Glutamatergic neuron (in vitro differentiated cells): ENCODE data around the gene CFTR. TPM values are rescaled to one million over a fixed set of nuclear protein-coding genes. Genes with fewer than 3 reads are reported as not detected.

Source experiments
- DNase-seq: peaks from one replicate; pipeline ENCODE4 v3.0.0; 2022
- H3K27ac Mint-ChIP-seq: one replicate; pipeline ENCODE4 v1.8.0; 2020; ENCODE audit warnings: mild to moderate bottlenecking, mixed read lengths, inconsistent platforms; ENCODE audit not compliant: unreplicated experiment
- H3K27me3 Mint-ChIP-seq: one replicate; pipeline ENCODE4 v1.8.0; 2020; ENCODE audit warnings: mild to moderate bottlenecking, moderate library complexity, mixed read lengths, inconsistent platforms; ENCODE audit not compliant: unreplicated experiment
- H3K36me3 Mint-ChIP-seq: one replicate; pipeline ENCODE4 v1.8.0; 2020; ENCODE audit warnings: mild to moderate bottlenecking, mixed read lengths, inconsistent platforms; ENCODE audit not compliant: unreplicated experiment
- H3K4me1 Mint-ChIP-seq: one replicate; pipeline ENCODE4 v1.8.0; 2020; ENCODE audit warnings: mild to moderate bottlenecking, low read depth, mixed read lengths, inconsistent platforms; ENCODE audit not compliant: unreplicated experiment
- H3K4me3 Mint-ChIP-seq: one replicate; pipeline ENCODE4 v1.8.0; 2020; ENCODE audit warnings: mild to moderate bottlenecking, mixed read lengths, inconsistent platforms; ENCODE audit not compliant: unreplicated experiment
- H3K9me3 Mint-ChIP-seq: one replicate; pipeline ENCODE4 v1.8.0; 2020; ENCODE audit warnings: mild to moderate bottlenecking, moderate library complexity, mixed read lengths, inconsistent platforms; ENCODE audit not compliant: unreplicated experiment
- total RNA-seq: library from RNA; stranded (reverse); fragmentation: NEBNext Ultra II Directional; extraction: Animal tissue kit (Norgen Biotek cat#: 25700); gene quantifications from one replicate; pipeline ENCODE4 v1.2.1, GENCODE V29; 2021; ENCODE audit not compliant: unreplicated experiment
- TF ChIP-seq, protein P1 (sequence below): fragments of 200-600 bp; sonication (generic); IDR thresholded peaks from one replicate; pipeline ENCODE4 v1.5.0; 2021; ENCODE audit not compliant: partially characterized antibody, unreplicated experiment

The CFTR gene
- total RNA-seq, 1 donor from 2014 or later = not detected

- H3K9me3 Mint-ChIP-seq = no peaks in the 10 kb centered on the region
- TF ChIP-seq, protein P1, sequence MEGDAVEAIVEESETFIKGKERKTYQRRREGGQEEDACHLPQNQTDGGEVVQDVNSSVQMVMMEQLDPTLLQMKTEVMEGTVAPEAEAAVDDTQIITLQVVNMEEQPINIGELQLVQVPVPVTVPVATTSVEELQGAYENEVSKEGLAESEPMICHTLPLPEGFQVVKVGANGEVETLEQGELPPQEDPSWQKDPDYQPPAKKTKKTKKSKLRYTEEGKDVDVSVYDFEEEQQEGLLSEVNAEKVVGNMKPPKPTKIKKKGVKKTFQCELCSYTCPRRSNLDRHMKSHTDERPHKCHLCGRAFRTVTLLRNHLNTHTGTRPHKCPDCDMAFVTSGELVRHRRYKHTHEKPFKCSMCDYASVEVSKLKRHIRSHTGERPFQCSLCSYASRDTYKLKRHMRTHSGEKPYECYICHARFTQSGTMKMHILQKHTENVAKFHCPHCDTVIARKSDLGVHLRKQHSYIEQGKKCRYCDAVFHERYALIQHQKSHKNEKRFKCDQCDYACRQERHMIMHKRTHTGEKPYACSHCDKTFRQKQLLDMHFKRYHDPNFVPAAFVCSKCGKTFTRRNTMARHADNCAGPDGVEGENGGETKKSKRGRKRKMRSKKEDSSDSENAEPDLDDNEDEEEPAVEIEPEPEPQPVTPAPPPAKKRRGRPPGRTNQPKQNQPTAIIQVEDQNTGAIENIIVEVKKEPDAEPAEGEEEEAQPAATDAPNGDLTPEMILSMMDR = no peak
- H3K4me3 Mint-ChIP-seq = no peak overlapping the region
- no peak for DNase-seq
- H3K27me3 Mint-ChIP-seq = no peaks in the 10 kb centered on the region
- H3K4me1 Mint-ChIP-seq = no peaks in the 10 kb centered on the region
- H3K27ac Mint-ChIP-seq = no peak overlapping the region
- H3K36me3 Mint-ChIP-seq = no peaks in the 10 kb centered on the region
Measured at GRCh38 chr7:117555260-117555659, 75.4 kb downstream of the CFTR start.

- H3K4me1 Mint-ChIP-seq = no peaks in the 10 kb centered on the region
- no peaks in the 10 kb centered on the region for H3K9me3 Mint-ChIP-seq
- no peak overlapping the region for H3K27ac Mint-ChIP-seq
- no peaks in the 10 kb centered on the region for H3K36me3 Mint-ChIP-seq
- H3K27me3 Mint-ChIP-seq = no peaks in the 10 kb centered on the region
- DNase-seq = no peak
- H3K4me3 Mint-ChIP-seq = no peak overlapping the region
- TF ChIP-seq, protein P1 = no peak
Measured at GRCh38 chr7:117559391-117559790, 79.6 kb downstream of the CFTR start.

- H3K36me3 Mint-ChIP-seq = no peaks in the 10 kb centered on the region
- H3K4me1 Mint-ChIP-seq = no peaks in the 10 kb centered on the region
- no peak for DNase-seq
- TF ChIP-seq, protein P1 = no peak
- H3K27ac Mint-ChIP-seq = no peak overlapping the region
- no peak overlapping the region for H3K4me3 Mint-ChIP-seq
- no peaks in the 10 kb centered on the region for H3K27me3 Mint-ChIP-seq
- H3K9me3 Mint-ChIP-seq = no peaks in the 10 kb centered on the region
Measured at GRCh38 chr7:117560030-117560429, 80.2 kb downstream of the CFTR start.

GRCh38 chr7:117562759-117563158 is 82.9 kb downstream of the CFTR start:
- Mint-ChIP-seq H3K4me1 (no peaks in the 10 kb centered on the region), H3K4me3 (no peak overlapping the region), H3K36me3 (no peaks in the 10 kb centered on the region), H3K27ac (no peak overlapping the region), H3K27me3 (no peaks in the 10 kb centered on the region), H3K9me3 (no peaks in the 10 kb centered on the region)
- DNase-seq = no peak
- TF ChIP-seq, protein P1 = no peak

DNA sequence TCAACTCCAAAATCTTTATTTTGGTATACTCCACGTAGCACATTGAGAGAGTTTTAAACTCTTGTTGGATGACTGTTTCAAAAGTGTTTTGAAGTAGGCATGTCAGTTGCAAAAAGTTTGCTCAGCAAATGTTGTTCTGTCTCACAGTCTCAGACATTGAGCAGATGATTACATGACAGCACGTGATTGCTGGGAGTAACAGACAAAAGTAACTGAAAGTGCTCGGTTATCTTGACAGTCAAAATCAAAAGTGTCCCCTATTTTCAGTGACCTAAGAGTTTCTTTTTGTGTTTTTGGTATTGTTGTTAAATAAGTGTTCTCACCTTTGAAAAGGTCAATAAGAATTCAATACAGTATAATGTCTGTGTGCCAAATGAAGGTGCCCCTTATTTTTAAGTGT is 84.3 kb downstream of the CFTR start:
- H3K4me1 Mint-ChIP-seq = no peaks in the 10 kb centered on the region
- no peak overlapping the region for H3K27ac Mint-ChIP-seq
- no peaks in the 10 kb centered on the region for H3K36me3 Mint-ChIP-seq
- no peaks in the 10 kb centered on the region for H3K9me3 Mint-ChIP-seq
- H3K4me3 Mint-ChIP-seq = no peak overlapping the region
- DNase-seq = no peak
- no peaks in the 10 kb centered on the region for H3K27me3 Mint-ChIP-seq
- TF ChIP-seq, protein P1 = no peak
